Nephron (organoid): Measurements from ENCODE around the gene G6PC1.
A peak's percentile ranks its signal among the peaks of the same experiment; 100 is the strongest.
"Not testable (repeated sequence)": the region's sequence is repeated elsewhere in the genome, so short reads cannot be mapped to it uniquely, and the experiment has no call there.

Source experiments
- H3K27ac Mint-ChIP-seq, 3 experiments: 2 replicates each; pipeline ENCODE4 v1.8.0; 2020; ENCODE audit warnings: mixed read lengths in 3 of 3, mild to moderate bottlenecking in 2 of 3, moderate library complexity in 1 of 3
- H3K27me3 Mint-ChIP-seq: 2 replicates; pipeline ENCODE4 v1.8.0; 2021; ENCODE audit warnings: low read depth, mild to moderate bottlenecking, moderate library complexity, mixed read lengths
- H3K36me3 Mint-ChIP-seq: 2 replicates; pipeline ENCODE4 v1.8.0; 2020; ENCODE audit warnings: low read depth, mixed read lengths
- H3K4me1 Mint-ChIP-seq: 2 replicates; pipeline ENCODE4 v1.8.0; 2020; ENCODE audit warnings: mixed read lengths
- H3K4me3 Mint-ChIP-seq, 3 experiments: 2 replicates each; pipeline ENCODE4 v1.8.0; 2020; ENCODE audit warnings: mild to moderate bottlenecking in 3 of 3, mixed read lengths in 3 of 3, moderate library complexity in 2 of 3
- H3K9me3 Mint-ChIP-seq: 2 replicates; pipeline ENCODE4 v1.8.0; 2020; ENCODE audit warnings: mixed read lengths
- TF ChIP-seq, protein P1 (sequence below), 3 experiments: fragments of 200-600 bp; sonication (generic); IDR thresholded peaks; one replicate each; pipeline ENCODE4 v1.5.0; 2021; ENCODE audit warnings: antibody characterized with exemption in 3 of 3; ENCODE audit not compliant: unreplicated experiment in 3 of 3

Gene G6PC1

DNA sequence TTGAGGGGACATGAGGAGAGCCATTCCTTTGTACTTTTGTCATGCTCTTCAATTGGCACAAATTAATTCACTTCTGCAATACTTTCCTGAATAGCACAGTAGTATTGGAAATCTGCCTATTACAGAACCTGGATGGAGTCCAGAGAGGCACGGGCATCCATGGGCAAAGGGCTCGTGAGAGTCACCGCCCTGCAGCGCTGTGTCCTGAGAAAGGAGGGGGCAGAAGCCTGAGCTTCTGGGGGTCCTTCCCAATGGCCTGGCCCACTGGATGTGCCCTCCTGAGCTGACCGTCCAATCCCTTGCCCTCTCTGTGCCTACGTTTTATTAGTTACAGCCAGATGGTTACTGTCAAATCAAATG is 3.5 kb downstream of the G6PC1 start:
- Mint-ChIP-seq H3K4me3 (no peak overlapping the region), H3K36me3 (no peaks in the 10 kb centered on the region), H3K27ac (no peak overlapping the region), H3K4me1 (no peaks in the 10 kb centered on the region), H3K9me3 (no peaks in the 10 kb centered on the region), H3K27me3 (peaks cover 36% of the 10 kb centered on the region)
- TF ChIP-seq, protein P1, sequence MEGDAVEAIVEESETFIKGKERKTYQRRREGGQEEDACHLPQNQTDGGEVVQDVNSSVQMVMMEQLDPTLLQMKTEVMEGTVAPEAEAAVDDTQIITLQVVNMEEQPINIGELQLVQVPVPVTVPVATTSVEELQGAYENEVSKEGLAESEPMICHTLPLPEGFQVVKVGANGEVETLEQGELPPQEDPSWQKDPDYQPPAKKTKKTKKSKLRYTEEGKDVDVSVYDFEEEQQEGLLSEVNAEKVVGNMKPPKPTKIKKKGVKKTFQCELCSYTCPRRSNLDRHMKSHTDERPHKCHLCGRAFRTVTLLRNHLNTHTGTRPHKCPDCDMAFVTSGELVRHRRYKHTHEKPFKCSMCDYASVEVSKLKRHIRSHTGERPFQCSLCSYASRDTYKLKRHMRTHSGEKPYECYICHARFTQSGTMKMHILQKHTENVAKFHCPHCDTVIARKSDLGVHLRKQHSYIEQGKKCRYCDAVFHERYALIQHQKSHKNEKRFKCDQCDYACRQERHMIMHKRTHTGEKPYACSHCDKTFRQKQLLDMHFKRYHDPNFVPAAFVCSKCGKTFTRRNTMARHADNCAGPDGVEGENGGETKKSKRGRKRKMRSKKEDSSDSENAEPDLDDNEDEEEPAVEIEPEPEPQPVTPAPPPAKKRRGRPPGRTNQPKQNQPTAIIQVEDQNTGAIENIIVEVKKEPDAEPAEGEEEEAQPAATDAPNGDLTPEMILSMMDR (IDR thresholded peaks at IDR 0.05; ENCODE audit: unreplicated experiment in 3 of 3): no peak

DNA sequence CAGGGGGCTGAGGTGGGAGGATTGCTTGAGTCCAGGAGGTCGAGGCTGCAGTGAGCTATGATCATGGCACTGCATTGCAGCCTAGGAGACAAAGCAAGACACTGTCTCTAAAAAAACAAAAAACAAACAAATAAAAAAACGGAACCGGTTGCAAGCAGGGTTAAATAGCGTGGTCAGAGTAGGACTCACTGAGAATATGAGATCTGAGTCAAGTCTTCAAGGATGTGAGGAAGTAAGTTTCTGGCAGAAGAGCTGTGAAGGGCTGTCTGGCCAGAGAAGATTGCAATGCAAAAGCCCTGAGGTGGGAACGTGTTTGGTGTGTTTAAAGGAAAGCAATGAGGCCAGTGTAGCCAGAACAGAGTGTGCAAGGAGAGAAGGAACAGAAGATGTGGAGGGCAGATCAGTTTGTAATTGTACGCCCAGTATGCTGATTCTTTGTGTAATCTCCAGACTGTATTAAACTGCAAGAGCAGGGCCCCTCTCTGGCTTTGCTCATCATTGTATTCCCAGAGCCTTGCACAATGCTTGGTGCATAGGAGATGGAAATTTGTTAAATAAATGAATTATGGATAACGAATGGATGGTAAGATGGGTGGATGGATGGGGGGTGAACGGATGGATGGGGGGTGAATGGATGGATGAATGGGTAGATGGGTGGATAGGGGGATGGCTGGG is 6.3 kb downstream of the G6PC1 start:
- H3K36me3 Mint-ChIP-seq: no peaks in the 10 kb centered on the region
- H3K27me3 Mint-ChIP-seq: peaks cover 34% of the 10 kb centered on the region
- H3K4me3 Mint-ChIP-seq: no peak overlapping the region
- TF ChIP-seq, protein P1 (IDR thresholded peaks at IDR 0.05; ENCODE audit: unreplicated experiment in 3 of 3): no peak
- no peaks in the 10 kb centered on the region for H3K9me3 Mint-ChIP-seq
- no peak overlapping the region for H3K27ac Mint-ChIP-seq
- no peaks in the 10 kb centered on the region for H3K4me1 Mint-ChIP-seq

DNA sequence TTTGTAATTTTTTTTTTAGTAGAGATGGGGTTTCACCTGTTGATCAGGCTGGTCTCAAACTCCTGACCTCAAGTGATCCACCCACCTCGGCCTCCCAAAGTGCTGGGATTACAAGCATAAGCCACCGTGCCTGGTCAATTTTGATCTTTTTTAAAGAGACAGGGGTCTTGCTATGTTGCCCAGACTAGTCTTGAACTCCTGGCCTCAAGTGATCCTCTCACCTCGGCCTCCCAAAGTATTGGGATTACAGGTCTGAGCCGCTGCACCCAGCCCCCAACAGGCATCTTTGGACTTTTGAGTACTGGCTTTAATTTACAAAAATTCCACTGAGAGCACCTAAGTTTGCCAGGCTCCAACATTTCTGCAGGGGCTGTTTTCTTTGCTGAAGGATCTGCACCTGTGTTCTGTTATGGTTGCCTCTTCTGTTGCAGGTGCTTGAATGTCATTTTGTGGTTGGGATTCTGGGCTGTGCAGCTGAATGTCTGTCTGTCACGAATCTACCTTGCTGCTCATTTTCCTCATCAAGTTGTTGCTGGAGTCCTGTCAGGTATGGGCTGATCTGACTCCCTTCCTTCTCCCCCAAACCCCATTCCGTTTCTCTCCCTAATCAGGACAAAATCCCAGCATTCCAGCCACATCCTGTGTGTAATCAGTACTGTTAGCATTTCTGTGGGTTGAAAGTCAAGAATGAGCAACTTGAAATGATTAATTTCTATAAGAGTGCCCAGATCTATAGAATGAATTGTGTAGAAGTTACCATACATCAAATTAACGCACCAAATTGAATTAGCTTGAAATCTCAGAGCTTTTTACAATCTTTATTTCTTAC is 8.5 kb downstream of the G6PC1 start:
- Mint-ChIP-seq H3K4me3 (no peak overlapping the region), H3K27me3 (peaks cover 33% of the 10 kb centered on the region), H3K27ac (no peak overlapping the region), H3K9me3 (no peaks in the 10 kb centered on the region), H3K4me1 (no peaks in the 10 kb centered on the region), H3K36me3 (no peaks in the 10 kb centered on the region)
- TF ChIP-seq, protein P1 (IDR thresholded peaks at IDR 0.05; ENCODE audit: unreplicated experiment in 3 of 3): no peak

DNA sequence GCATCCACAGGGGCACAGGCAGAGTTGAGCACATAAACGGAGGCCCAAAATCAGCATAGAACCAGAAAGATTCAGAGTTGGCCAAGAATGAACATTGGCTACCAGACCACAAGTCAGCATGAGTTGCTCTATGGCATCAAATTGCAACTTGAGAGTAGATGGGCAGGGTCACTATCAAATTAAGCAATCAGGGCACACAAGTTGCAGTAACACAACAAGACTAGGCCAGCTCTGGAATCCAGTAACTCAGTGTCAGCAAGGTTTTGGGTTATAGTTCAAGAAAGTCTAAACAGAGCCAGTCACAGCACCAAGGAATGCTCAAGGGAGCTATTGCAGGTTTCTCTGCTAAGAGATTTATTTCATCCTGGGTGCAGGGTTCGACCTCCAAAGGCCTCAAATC is 12.9 kb downstream of the G6PC1 start:
- Mint-ChIP-seq H3K36me3 (no peaks in the 10 kb centered on the region), H3K27me3 (peaks cover 4% of the 10 kb centered on the region), H3K4me3 (no peak overlapping the region), H3K9me3 (no peaks in the 10 kb centered on the region), H3K27ac (no peak overlapping the region), H3K4me1 (peaks cover 3% of the 10 kb centered on the region)
- TF ChIP-seq, protein P1 (IDR thresholded peaks at IDR 0.05; ENCODE audit: unreplicated experiment in 3 of 3): no peak

DNA sequence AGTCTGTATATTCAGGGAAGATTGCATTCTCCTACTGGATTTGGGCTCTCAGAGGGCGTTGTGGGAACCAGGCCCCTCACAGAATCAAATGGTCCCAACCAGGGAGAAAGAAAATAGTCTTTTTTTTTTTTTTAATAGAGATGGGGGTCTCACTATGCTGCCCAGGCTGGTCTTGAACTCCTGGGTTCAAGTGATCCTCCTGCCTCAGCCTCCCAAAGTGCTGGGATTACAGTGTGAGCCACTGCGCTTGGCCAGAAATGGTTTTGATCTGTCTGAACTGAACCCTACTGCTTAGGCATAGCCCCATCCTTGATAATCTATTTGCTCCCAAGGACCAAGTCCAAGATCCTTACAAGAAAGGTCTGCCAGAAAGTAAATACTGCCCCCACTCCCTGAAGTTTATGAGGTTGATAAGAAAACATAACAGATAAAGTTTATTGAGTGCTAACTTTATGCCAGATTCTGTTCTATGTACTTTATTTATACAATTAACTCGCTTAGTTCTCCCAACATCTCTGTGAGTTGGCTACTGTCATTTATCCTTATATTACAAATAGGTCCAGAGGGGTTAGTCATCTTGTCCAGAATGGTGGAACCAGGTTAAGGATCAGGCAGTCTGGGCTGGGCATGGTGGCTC is 13.5 kb downstream of the G6PC1 start:
- H3K9me3 Mint-ChIP-seq: no peaks in the 10 kb centered on the region
- H3K27me3 Mint-ChIP-seq: peaks cover 4% of the 10 kb centered on the region

DNA sequence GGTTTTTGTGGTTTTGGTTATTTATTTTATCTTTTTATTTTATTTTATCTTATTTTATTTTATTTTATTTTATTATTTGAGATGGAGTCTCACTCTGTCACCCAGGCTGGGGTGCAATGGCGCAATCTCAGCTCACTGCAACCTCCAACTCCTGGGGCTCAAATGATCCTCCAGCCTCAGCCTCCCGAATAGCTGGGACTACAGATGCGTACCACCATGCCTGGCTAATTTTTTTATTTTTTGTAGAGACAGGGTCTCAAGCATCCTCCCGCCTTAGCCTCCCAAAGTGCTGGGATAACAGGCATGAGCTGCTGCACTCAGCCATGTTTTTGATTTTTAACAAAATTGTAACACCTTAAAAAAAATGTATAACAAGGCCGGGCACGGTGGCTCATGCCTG is 14.7 kb downstream of the G6PC1 start:
- not testable (repeated sequence) for H3K36me3 Mint-ChIP-seq, H3K27me3 Mint-ChIP-seq, H3K9me3 Mint-ChIP-seq, H3K4me3 Mint-ChIP-seq, H3K27ac Mint-ChIP-seq
- peaks cover 16% of the 10 kb centered on the region for H3K4me1 Mint-ChIP-seq

More for the DNA sequence above, 13.5 kb downstream of the G6PC1 start:
- TF ChIP-seq, protein P1 (IDR thresholded peaks at IDR 0.05; ENCODE audit: unreplicated experiment in 3 of 3): no peak
- H3K4me1 Mint-ChIP-seq: peaks cover 8% of the 10 kb centered on the region
- H3K27ac Mint-ChIP-seq: no peak overlapping the region
- H3K4me3 Mint-ChIP-seq: no peak overlapping the region
- no peaks in the 10 kb centered on the region for H3K36me3 Mint-ChIP-seq

DNA sequence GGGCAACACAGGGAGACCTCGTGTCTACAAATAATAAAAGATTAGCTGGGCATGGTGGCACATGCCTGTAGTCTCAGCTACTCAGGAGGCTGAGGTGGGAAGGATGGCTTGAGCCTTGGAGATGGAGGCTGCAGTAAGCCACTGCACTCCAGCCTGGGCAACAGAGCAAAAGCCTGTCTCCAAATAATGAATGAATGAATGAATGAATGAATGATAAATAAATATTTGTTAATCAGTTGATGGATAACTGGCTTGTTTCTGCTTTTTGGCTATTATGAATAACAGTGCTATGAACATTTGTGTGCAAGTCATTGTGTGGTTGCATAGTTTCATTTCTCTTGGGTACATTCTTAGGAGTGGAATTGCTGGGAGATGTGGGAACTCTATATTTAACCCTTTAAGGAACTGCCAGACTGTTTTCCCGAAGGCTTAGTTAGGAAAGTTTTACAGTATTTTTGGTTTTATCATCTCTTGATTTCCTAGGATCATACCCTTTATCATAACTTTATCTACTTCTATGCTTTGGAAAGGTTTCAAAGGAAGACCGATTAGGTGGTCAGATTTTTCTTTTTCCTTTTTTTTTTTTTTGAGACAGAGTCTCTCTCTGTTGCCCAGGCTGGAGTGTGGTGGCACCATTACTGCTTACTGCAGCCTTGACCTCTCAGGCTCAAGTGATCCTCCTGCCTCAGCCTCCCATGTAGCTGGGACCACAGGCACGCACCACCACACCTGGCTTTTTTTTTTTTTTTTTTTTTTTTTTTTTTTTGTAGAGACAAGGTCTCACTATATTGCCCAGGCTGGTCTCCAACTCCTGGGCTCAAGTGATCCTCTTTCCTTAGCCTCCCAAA is 16.0 kb downstream of the G6PC1 start:
- not testable (repeated sequence) for H3K9me3 Mint-ChIP-seq, H3K36me3 Mint-ChIP-seq, H3K4me3 Mint-ChIP-seq, H3K27me3 Mint-ChIP-seq
- Mint-ChIP-seq H3K4me1 (peaks cover 16% of the 10 kb centered on the region), H3K27ac (peak overlapping the region in 1 of 3 experiments; percentile 52)
